K562 (cell line): Measurements from ENCODE around the gene MSI1. TPM values are rescaled to one million over a fixed set of nuclear protein-coding genes. Genes with fewer than 3 reads are reported as not detected.

Experiments used
- ATAC-seq: fragments of 200-7000 bp; cut with Tn5 transposase; 3 replicates; pipeline ENCODE4 v1.9.1; 2020; ENCODE audit warnings: moderate library complexity
- BruUV-seq: library from RNA; stranded (reverse); fragments of 400-500 nt; replicated peaks from 2 replicates; lab custom pipeline; 2021; lab: Mats Ljungman, UMichigan
- CTCF ChIA-PET: fragments of 300-600 bp; formaldehyde crosslinking; extraction: SDS; loops from one replicate; lab custom pipeline; 2021; ENCODE audit warnings: low intra/inter-chr PET ratio; lab: Yijun Ruan, JAX
- POLR2A ChIA-PET: fragments of 300-600, 350-650 bp; sonication (Branson Sonifier 250); formaldehyde crosslinking; extraction: SDS; loops from one replicate; lab custom pipeline; 2021; ENCODE audit warnings: antibody characterized with exemption, inconsistent platforms; lab: Yijun Ruan, JAX
- DNase-seq, 4 experiments: peaks; one replicate each; pipeline versions ENCODE4 v3.0.0 to v3.0.0-alpha.2; 2011 to 2018; ENCODE audit warnings: low spot score in 3 of 4, mixed read lengths in 3 of 4; ENCODE audit errors: extremely low read depth in 1 of 4
- FAIRE-seq: peaks from 2 replicates; lab custom pipeline; 2011; peaks lifted over from hg19 to GRCh38; lab: Jason Lieb, UNC
- H2AFZ ChIP-seq: 2 replicates; pipeline ENCODE4 v1.6.0; 2011; ENCODE audit warnings: low read depth, low read length, control low read depth, inconsistent platforms
- H3K27ac ChIP-seq: fragments of 200-600 bp; 3 replicates; pipeline ENCODE4 v1.8.0; 2011; ENCODE audit warnings: low read depth, mild to moderate bottlenecking, control low read depth, inconsistent platforms, low read length, moderate library complexity, mixed read lengths; ENCODE audit errors: extremely low read depth
- H3K27me3 ChIP-seq, 2 experiments: fragments of 300-600 bp in 1 of 2; 2 replicates in 1 of 2; 3 replicates in 1 of 2; pipeline versions ENCODE4 v1.6.0 to v1.8.0; 2011; ENCODE audit warnings: inconsistent platforms in 2 of 2, low read length in 2 of 2, mild to moderate bottlenecking in 1 of 2, mixed read lengths in 1 of 2, moderate library complexity in 1 of 2; ENCODE audit not compliant: control insufficient read depth in 2 of 2, insufficient read depth in 2 of 2
- H3K36me3 ChIP-seq: fragments of 300-600 bp; 3 replicates; pipeline ENCODE4 v1.8.0; 2011; ENCODE audit warnings: mild to moderate bottlenecking, low read length, inconsistent platforms; ENCODE audit not compliant: control insufficient read depth, insufficient read depth
- H3K4me1 ChIP-seq, 2 experiments: fragments of 200-600 bp in 1 of 2; replicated peaks in 1 of 2; 2 replicates in 1 of 2; 3 replicates in 1 of 2; pipeline versions ENCODE4 v1.5.1 to v1.8.0; 2011; ENCODE audit warnings: inconsistent platforms in 2 of 2, low read length in 2 of 2, mild to moderate bottlenecking in 1 of 2, mixed read lengths in 1 of 2, moderate library complexity in 1 of 2; ENCODE audit not compliant: control insufficient read depth in 2 of 2, insufficient read depth in 2 of 2
- H3K4me2 ChIP-seq: 2 replicates; pipeline ENCODE4 v1.6.1; 2011; ENCODE audit warnings: low read length, control low read depth, inconsistent platforms, mixed read lengths; ENCODE audit not compliant: insufficient read depth
- H3K4me3 ChIP-seq: fragments of 200-600 bp; sonication (generic), shearing (Covaris generic); 2 replicates; pipeline ENCODE4 v1.5.1; 2016; ENCODE audit warnings: control low read depth, inconsistent platforms
- H3K79me2 ChIP-seq: fragments of 200-600 bp; 3 replicates; pipeline ENCODE4 v1.8.0; 2011; ENCODE audit warnings: low read length, inconsistent platforms; ENCODE audit not compliant: control insufficient read depth, insufficient read depth
- H3K9ac ChIP-seq, 2 experiments: 2 replicates each; pipeline versions ENCODE4 v1.6.0 to v1.6.1; 2011; ENCODE audit warnings: low read depth in 2 of 2, low read length in 2 of 2, control low read depth in 1 of 2, inconsistent platforms in 1 of 2, mild to moderate bottlenecking in 1 of 2, mixed read lengths in 1 of 2; ENCODE audit not compliant: insufficient read depth in 1 of 2
- H3K9me1 ChIP-seq: one replicate; pipeline ENCODE4 v1.6.0; 2011; ENCODE audit warnings: inconsistent platforms, mild to moderate bottlenecking, low read length, moderate library complexity; ENCODE audit not compliant: control insufficient read depth, insufficient read depth
- H3K9me3 ChIP-seq: replicated peaks from 2 replicates; pipeline ENCODE4 v1.5.1; 2011; ENCODE audit warnings: low read depth, low read length, inconsistent platforms; ENCODE audit not compliant: control insufficient read depth, insufficient read depth
- H4K20me1 ChIP-seq: replicated peaks from 2 replicates; pipeline ENCODE4 v1.6.1; 2011; ENCODE audit warnings: low read length, inconsistent platforms, mixed read lengths; ENCODE audit not compliant: control insufficient read depth, insufficient read depth
- NCOA2 ChIP-seq, 2 experiments: fragments of 450-650 bp; IDR thresholded peaks; 2 replicates each; pipeline ENCODE4 v1.6.1; 2018; ENCODE audit warnings: mild to moderate bottlenecking in 2 of 2, moderate library complexity in 1 of 2; ENCODE audit not compliant: partially characterized antibody in 2 of 2
- ZNF121 ChIP-seq: sonication (generic); formaldehyde crosslinking; conservative IDR thresholded peaks from 2 replicates; pipeline ENCODE4 v1.8.0; 2022; ENCODE audit warnings: missing genetic modification reagents
- WGBS: fragments of 100-300 bp; shearing (Covaris generic); methylation state at CpG from one replicate; pipeline ENCODE4 v1.1.6; 2016; ENCODE audit warnings: low coverage, mixed read lengths; ENCODE audit not compliant: insufficient coverage; ENCODE audit errors: missing lambda C conversion rate; 5-methylcytosine and 5-hydroxymethylcytosine counted together
- in situ Hi-C: fragments of 300-500 bp; cut with MboI; formaldehyde crosslinking; loops from 4 replicates; pipeline ENCODE4 v1.15.0; 2018; ENCODE audit warnings: inconsistent platforms, mixed read lengths
- intact Hi-C: fragments of 100-400 bp; cut with micrococcal nuclease; formaldehyde crosslinking; loops from 2 replicates; pipeline ENCODE4 v1.14.2; 2022
- polyA plus RNA-seq, 8 experiments: library from polyadenylated mRNA; depleted of rRNA in 4 of 8; stranded (reverse) in 5 of 8; unstranded in 3 of 8; fragments of >200 nt; fragmentation: Nextera tagmentation in 2 of 8; fragmentation: Illumina TruSeq in 1 of 8; extraction: Ambion mirVana in 2 of 8; extraction: Trizol in 1 of 8; gene quantifications; 2 replicates each; pipeline versions ENCODE4 v1.2.1 to v1.2.3, GENCODE V29; 2011 to 2014; ENCODE audit warnings: inconsistent platforms in 1 of 8, missing spikeins in 1 of 8
- total RNA-seq, 7 experiments: library from RNA; depleted of rRNA in 6 of 7; stranded (reverse); fragments of >200 nt in 6 of 7; fragmentation: Illumina TruSeq in 2 of 7; extraction: Trizol in 2 of 7; gene quantifications; 2 replicates each; pipeline versions ENCODE4 v1.2.1 to v1.2.3, GENCODE V29; 2011 to 2021; ENCODE audit warnings: low replicate concordance in 1 of 7
- TF ChIP-seq, protein P1 (sequence below): fragments of 450-650 bp; IDR thresholded peaks from 2 replicates; pipeline ENCODE4 v1.6.1; 2018; ENCODE audit warnings: mild to moderate bottlenecking, low read depth; ENCODE audit not compliant: partially characterized antibody
- TF ChIP-seq, protein P2 (sequence below), 2 experiments: fragments of 450-650 bp; conservative IDR thresholded peaks; 2 replicates each; pipeline ENCODE4 v1.6.1; 2017; ENCODE audit warnings: mild to moderate bottlenecking in 2 of 2, moderate library complexity in 2 of 2

Gene MSI1
- total and polyA plus RNA-seq, 9 of the 15 experiments (the other 6 are each of a cell fraction or from before 2014, with no cell fraction given), result 0.16 TPM; not detected in 8

- no peak for TF ChIP-seq NCOA2 (IDR thresholded peaks at IDR 0.05; ENCODE audit: partially characterized antibody in 2 of 2)
- TF ChIP-seq, protein P1, sequence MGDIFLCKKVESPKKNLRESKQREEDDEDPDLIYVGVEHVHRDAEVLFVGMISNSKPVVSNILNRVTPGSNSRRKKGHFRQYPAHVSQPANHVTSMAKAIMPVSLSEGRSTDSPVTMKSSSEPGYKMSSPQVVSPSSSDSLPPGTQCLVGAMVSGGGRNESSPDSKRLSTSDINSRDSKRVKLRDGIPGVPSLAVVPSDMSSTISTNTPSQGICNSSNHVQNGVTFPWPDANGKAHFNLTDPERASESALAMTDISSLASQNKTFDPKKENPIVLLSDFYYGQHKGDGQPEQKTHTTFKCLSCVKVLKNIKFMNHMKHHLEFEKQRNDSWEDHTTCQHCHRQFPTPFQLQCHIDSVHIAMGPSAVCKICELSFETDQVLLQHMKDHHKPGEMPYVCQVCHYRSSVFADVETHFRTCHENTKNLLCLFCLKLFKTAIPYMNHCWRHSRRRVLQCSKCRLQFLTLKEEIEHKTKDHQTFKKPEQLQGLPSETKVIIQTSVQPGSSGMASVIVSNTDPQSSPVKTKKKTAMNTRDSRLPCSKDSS, result no peak
Observed at GRCh38 chr12:120376009-120376408, 7.0 kb upstream of the MSI1 start (continued).

- intact Hi-C loops, result no loop called here
- ATAC-seq (no peak), DNase-seq (no peak), FAIRE-seq (no peak)
- Histone ChIP-seq H2AFZ (no peak overlapping the region), H3K4me2 (no peak overlapping the region), H4K20me1 (0 out of 2 replicates have a peak, but pooled peaks cover 14% of the 10 kb centered on the region), H3K4me3 (no peak overlapping the region), H3K4me1 (peaks cover 3 to 9% of the 10 kb centered on the region in 2 experiments; a peak in 4 of 5 replicates), H3K27ac (no peak overlapping the region), H3K9ac (no peak overlapping the region), H3K36me3 (no peaks in the 10 kb centered on the region), H3K9me3 (no peaks in the 10 kb centered on the region), H3K79me2 (no peaks in the 10 kb centered on the region), H3K9me1 (peaks cover 3% of the 10 kb centered on the region), H3K27me3 (peaks cover 36 to 47% of the 10 kb centered on the region in 2 experiments)
- ChIA-PET POLR2A (interaction anchor here (0.6 to 1.4 kb wide), 3 partner anchors 8 to 206 kb away, joined by 3 to 4 read pairs (median 3); no protein-coding TSS in a partner anchor), CTCF (no interaction called here)
- peak; percentile 38; the same call in 1 of the 2 replicates for TF ChIP-seq ZNF121 (CRISPR knock-in tag)
- TF ChIP-seq, protein P2, sequence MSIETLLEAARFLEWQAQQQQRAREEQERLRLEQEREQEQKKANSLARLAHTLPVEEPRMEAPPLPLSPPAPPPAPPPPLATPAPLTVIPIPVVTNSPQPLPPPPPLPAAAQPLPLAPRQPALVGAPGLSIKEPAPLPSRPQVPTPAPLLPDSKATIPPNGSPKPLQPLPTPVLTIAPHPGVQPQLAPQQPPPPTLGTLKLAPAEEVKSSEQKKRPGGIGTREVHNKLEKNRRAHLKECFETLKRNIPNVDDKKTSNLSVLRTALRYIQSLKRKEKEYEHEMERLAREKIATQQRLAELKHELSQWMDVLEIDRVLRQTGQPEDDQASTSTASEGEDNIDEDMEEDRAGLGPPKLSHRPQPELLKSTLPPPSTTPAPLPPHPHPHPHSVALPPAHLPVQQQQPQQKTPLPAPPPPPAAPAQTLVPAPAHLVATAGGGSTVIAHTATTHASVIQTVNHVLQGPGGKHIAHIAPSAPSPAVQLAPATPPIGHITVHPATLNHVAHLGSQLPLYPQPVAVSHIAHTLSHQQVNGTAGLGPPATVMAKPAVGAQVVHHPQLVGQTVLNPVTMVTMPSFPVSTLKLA (conservative IDR thresholded peaks at IDR 0.05), result no peak
- in situ Hi-C loops, result no loop called here
- BruUV-seq, result no TSS peak
- WGBS, result 27% methylated on average over 8 of the region's 8 CpGs
Observed at GRCh38 chr12:120373683-120374082, 4.7 kb upstream of the MSI1 start.
